ENCODE results near the gene NR3C2.

Gene NR3C2

DNA sequence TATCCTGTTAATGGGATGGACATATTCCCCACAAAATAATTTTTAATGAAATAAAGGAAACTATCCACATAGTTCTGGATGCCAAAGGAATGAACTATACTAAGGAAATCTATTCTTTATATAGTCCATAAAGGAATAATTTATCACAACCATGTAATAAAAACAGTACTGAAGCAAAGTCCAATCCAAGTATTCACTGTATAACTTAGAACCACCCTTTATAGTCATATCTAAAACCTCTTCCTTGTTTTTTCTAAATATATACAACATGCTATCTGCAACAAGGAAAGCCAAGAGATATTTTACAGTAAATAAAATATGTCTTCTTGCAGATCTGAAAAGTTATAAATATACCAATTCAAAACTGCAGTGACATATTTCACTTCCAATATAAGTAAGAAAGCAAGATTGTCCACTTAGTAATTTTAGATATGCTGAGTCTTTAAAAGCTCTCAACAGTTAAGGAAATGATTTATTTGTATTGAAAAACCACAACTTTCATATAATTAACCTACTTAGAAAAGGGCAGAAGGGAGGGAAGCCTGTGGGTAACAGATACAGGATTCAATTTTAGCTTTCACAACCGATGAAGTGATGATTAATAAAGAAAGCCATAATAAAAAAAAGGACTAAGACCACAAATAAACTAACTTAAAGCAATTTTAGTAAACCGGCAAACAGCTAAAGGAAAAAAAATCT, 8.0 kb downstream of the NR3C2 start:
- no peak for DNase-seq

DNA sequence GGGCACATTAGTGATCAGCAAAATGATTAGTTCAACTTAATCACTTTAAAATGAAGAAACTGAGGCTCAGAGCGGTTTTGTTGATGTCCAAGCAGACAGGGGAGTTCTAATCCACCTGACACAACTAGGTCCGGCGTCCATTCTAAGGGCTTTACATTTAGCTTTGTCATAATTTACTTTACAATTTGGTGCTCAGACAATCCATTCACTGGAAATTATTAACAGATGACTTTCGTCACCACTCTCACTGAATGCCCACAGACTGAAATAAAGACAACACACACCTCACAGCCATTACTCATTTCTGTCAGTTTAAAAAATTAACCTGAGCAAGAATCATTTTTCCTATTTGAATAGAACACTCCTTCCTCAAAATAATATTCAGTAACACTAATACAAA, 10.8 kb downstream of the NR3C2 start:
- DNase-seq = no peak

DNA sequence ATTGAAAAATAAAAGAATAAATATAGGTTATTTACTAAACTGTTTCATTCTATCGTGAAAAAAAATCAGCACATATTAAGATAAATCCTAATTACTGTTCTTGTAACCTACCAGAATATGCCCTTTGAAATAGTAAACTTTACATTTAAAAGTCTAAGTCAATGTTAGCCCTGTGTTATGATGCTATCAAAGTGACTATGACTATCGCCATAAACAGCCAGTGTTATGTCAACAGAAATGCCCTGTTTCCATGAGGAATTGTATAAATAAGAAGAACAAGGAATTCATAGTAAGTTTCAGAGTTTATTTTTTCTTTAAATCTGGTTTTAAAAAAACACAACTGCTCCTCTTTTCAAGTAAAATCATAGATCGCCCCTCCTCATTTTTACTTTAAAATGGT, 11.4 kb downstream of the NR3C2 start:
- no peak for DNase-seq

GRCh38 chr4:148429206-148429605, 13.0 kb downstream of the NR3C2 start:
- no peak for DNase-seq

DNA sequence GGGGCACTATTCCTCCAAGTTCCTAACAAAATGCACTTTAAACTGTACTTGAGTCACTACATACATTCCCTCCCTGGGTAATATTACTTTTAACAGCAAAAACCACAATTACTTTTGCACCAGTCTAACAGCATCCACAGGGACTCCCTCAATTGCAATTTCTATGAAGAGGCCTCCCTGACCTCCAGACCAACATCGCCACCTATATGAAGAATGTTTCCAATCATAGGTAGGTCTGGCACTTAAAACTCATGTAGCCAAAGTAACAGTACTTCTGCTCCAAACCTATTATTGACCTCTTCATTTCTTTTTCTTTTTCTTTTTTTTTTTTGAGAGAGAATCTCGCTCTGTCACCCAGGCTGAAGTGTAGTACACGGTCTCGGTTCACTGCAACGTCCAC, 15.6 kb downstream of the NR3C2 start:
- DNase-seq = no peak

GRCh38 chr4:148425327-148426110, 16.7 kb downstream of the NR3C2 start:
- no peak for DNase-seq

DNA sequence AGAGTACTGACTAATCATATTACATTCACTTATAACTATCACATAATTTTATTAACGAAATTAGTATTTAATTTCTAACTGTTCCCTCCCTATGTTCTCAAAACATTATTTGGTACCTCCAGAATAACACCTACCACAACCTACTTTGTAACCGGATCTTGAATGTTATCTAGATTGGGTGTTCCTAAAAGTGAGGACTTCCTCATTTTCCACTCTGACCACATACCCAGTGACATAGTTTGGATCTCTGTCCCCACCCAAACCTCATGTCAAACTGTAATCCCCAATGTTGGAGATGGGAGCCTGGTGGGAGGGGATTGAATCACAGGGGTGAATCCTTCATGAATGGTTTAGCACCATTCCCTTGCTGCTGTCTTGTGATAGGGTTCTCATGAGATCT, 21.8 kb downstream of the NR3C2 start:
- no peak for DNase-seq

GRCh38 chr4:148415500-148415899, 26.7 kb downstream of the NR3C2 start:
- no peak for DNase-seq

DNA sequence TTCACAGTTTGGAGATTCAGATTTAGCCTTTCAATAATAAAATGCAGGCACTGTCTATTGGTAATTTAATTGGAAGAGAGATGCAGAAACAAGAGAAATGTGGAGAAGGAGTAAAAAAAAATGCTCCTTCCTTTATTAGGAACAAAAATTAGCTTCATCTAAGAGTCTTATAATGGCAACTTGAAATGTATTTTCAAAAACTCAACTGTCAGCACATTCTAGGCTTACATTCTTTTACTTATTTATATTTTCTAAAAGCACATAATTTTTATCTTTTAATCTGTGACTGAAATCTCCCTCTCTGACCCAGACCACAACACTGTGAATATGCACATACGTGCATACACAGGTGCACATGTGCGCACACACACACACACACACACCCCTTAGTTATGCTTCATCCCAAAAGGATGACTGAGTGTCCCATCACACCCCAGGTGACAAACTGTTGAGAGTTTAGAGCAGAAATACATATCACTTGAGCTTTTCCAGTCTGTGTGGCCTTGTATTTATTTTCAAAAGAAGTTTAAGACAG, 29.7 kb downstream of the NR3C2 start:
- no peak for DNase-seq

- DNase-seq = no peak
Measured at GRCh38 chr4:148405161-148405893, 36.9 kb downstream of the NR3C2 start.

DNA sequence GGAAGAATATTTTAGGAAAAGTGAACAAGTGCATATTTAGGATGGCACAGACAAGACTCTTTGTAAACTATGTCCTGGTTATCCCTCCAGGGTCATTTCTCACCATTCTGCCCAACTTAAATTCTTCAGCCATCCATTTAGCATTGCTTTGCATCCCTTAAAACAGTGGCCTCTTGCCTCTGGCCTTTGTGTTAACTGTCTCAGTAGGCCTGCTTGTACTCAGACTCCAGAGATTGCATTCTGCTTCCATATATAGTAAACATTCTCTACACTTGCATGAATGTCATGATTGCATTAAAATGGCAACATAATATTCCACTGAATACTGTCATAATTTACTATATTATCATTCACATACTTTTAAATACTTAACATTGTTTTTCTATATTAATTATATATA, 43.2 kb downstream of the NR3C2 start:
- DNase-seq = no peak

GRCh38 chr4:148397771-148398170, 44.4 kb downstream of the NR3C2 start:
- DNase-seq = no peak

DNA sequence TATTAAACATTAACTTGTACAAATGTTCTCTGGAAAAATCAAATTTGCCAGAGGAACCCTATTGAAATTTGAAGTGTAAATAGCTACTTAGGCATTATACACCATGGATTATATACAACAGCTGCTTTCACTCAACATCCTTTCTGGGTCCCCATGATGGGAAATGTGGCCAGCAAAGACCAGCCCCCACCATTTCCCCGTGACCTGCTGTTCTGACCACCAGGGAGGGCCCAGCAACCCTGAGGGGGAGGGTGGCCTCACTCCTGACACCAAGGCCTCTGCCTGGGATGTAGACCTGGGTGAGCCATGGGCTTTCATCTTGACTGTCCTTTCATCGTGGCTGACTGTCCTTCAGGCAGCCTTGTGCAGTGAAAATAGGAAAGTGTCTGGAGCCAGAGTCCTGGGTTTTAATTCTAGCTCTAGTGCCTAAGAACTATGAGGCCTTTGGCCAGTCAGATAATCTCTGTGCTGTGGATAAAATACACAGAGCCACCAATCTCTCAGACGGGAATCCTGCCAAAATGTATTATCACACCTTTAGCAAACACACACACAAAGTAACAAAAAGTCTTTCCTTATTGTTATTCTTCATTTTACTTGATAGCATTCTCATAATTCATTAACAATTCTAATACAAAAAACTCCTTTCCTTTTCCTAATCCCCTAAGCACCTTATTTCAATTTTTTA, 45.1 kb downstream of the NR3C2 start:
- DNase-seq = no peak

- no peak for DNase-seq
Measured at GRCh38 chr4:148395771-148396170, 46.4 kb downstream of the NR3C2 start.

GRCh38 chr4:148391056-148391455, 51.2 kb downstream of the NR3C2 start:
- DNase-seq = no peak

GRCh38 chr4:148390311-148390710, 51.9 kb downstream of the NR3C2 start:
- DNase-seq = no peak

DNA sequence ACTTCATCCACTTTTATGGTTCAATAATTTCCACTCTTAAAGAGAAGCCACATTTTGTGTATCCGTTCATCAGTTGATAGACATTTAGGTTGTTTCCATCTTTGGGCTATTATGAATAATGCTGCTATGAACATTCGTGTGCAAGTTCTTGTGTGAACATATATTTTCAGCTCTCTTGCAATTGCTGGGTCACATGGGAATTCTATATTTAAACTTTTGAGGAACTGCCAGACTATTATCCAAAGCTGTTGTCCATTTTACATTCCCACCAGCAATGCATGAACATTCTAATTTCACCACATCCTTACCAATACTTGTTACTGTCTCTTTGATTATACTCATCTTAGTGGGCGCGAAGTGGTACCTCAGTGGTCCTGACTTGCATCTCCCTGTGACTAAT, 61.9 kb downstream of the NR3C2 start:
- DNase-seq = no peak

- DNase-seq = peak; percentile 43
Measured at GRCh38 chr4:148376151-148376550, 66.1 kb downstream of the NR3C2 start.

GRCh38 chr4:148375584-148375983, 66.6 kb downstream of the NR3C2 start:
- DNase-seq = no peak

DNA sequence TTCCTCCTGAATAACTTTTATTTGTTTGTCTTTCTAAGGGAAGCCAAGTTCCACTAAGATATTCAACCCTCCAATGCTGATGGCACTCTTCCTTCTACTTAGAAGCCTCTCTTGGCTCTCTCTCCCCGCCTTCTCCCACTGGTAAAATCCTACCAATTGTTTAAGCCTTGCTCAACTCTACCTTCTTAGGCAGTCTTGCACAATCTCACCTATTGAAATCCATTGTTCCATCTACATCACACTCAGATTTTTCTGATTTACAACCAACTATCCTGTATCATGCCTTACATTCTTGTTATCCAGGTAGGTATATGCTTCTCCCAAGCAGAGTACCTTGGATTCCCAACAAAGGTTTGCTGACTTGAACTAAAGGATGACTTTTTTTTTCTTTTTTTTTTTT, 69.1 kb downstream of the NR3C2 start:
- DNase-seq = no peak

GRCh38 chr4:148369919-148370318, 72.3 kb downstream of the NR3C2 start:
- no peak for DNase-seq

DNA sequence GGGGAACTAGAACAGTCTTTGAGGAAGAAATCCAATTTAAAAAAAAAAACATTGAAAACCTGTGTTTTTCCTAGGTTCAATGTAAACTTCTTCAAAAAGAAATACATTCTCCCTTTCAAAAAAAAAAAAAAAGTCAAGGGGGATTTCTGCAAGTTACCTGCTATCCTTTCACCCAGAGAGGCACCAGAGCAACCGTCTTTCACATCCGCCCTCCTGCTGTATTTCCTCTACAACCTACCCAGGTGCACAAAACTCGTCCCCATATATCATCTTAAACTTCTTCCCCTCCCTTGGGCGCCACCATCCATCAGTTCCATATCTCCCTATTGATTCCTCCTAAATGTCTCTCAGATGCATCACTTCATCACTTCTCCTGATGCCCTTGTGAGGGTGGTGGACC, 74.5 kb downstream of the NR3C2 start:
- no peak for DNase-seq

GRCh38 chr4:148366251-148366650, 76.0 kb downstream of the NR3C2 start:
- no peak for DNase-seq
